HEK293 (cell line): Measurements from ENCODE around the gene RFTN1.

Source experiments
- CTCF ChIA-PET: fragments of 350-600 bp; formaldehyde crosslinking; extraction: SDS; loops from one replicate; lab custom pipeline; 2021; ENCODE audit warnings: antibody characterized with exemption; lab: Yijun Ruan, JAX
- POLR2A ChIA-PET: fragments of 300-600 bp; formaldehyde crosslinking; extraction: SDS; loops from one replicate; lab custom pipeline; 2020; ENCODE audit warnings: antibody characterized with exemption, inconsistent platforms; lab: Yijun Ruan, JAX
- H3K27ac ChIP-seq: fragments of 200-500 bp; sonication (Bioruptor generic); 2 replicates; pipeline ENCODE4 v1.5.1; 2014; ENCODE audit warnings: low read depth, low read length, control low read depth, inconsistent platforms; ENCODE audit errors: extremely low read depth
- H3K36me3 ChIP-seq, 2 experiments: fragments of 200-500 bp in 1 of 2; sonication (Bioruptor generic) in 1 of 2; 1 replicate in 1 of 2; 2 replicates in 1 of 2; pipeline ENCODE4 v1.5.1; 2014 to 2017; ENCODE audit warnings: inconsistent platforms in 2 of 2, low read length in 2 of 2; ENCODE audit not compliant: control insufficient read depth in 2 of 2, insufficient read depth in 1 of 2
- H3K4me1 ChIP-seq: fragments of 200-500 bp; sonication (Bioruptor generic); 2 replicates; pipeline ENCODE4 v1.5.1; 2014; ENCODE audit warnings: mild to moderate bottlenecking, low read length, inconsistent platforms; ENCODE audit not compliant: control insufficient read depth, insufficient read depth
- H3K4me3 ChIP-seq: 2 replicates; pipeline ENCODE4 v1.5.1; 2011; ENCODE audit warnings: low read depth, mild to moderate bottlenecking, control low read depth, low read length, moderate library complexity
- H3K9me3 ChIP-seq: fragments of 200-500 bp; sonication (Bioruptor generic); 2 replicates; pipeline ENCODE4 v1.5.1; 2014; ENCODE audit warnings: low read depth, low read length, inconsistent platforms; ENCODE audit not compliant: control insufficient read depth, insufficient read depth
- IKZF3 ChIP-seq: fragments of 450-650 bp; IDR thresholded peaks from 2 replicates; pipeline ENCODE4 v1.5.0; 2018; ENCODE audit warnings: missing biosample characterization, mild to moderate bottlenecking, missing genetic modification characterization, moderate library complexity
- KLF7 ChIP-seq: fragments of 450-650 bp; formaldehyde crosslinking; IDR thresholded peaks from 2 replicates; pipeline ENCODE4 v1.5.1; 2016; ENCODE audit warnings: missing biosample characterization, missing genetic modification characterization, borderline replicate concordance
- MZF1 ChIP-seq: fragments of 450-650 bp; formaldehyde crosslinking; IDR thresholded peaks from 2 replicates; pipeline ENCODE4 v1.5.1; 2017; ENCODE audit warnings: missing biosample characterization, missing genetic modification characterization, borderline replicate concordance
- ZBTB7A ChIP-seq: fragments of 450-650 bp; formaldehyde crosslinking; IDR thresholded peaks from 2 replicates; pipeline ENCODE4 v1.5.1; 2016; ENCODE audit warnings: low read depth, missing biosample characterization, missing genetic modification characterization
- ZNF202 ChIP-seq: fragments of 450-650 bp; formaldehyde crosslinking; IDR thresholded peaks from 2 replicates; pipeline ENCODE4 v1.5.1; 2016; ENCODE audit warnings: missing biosample characterization, missing genetic modification characterization, borderline replicate concordance
- ZNF214 ChIP-seq: fragments of 450-650 bp; formaldehyde crosslinking; IDR thresholded peaks from 2 replicates; pipeline ENCODE4 v1.5.1; 2017; ENCODE audit warnings: missing biosample characterization, mild to moderate bottlenecking, missing genetic modification characterization, borderline replicate concordance
- ZNF354C ChIP-seq: fragments of 450-650 bp; formaldehyde crosslinking; IDR thresholded peaks from 2 replicates; pipeline ENCODE4 v1.5.1; 2016; ENCODE audit warnings: missing biosample characterization, missing genetic modification characterization, low read depth, borderline replicate concordance
- ZNF600 ChIP-seq: fragments of 450-650 bp; formaldehyde crosslinking; IDR thresholded peaks from 2 replicates; pipeline ENCODE4 v1.5.1; 2016; ENCODE audit warnings: missing biosample characterization, missing genetic modification characterization
- ZNF777 ChIP-seq: fragments of 450-650 bp; formaldehyde crosslinking; IDR thresholded peaks from 2 replicates; pipeline ENCODE4 v1.5.1; 2017; ENCODE audit warnings: missing biosample characterization, missing genetic modification characterization, borderline replicate concordance
- TF ChIP-seq, protein P1 (sequence below): fragments of 450-650 bp; formaldehyde crosslinking; IDR thresholded peaks from 2 replicates; pipeline ENCODE4 v1.5.1; 2017; ENCODE audit warnings: missing biosample characterization, missing genetic modification characterization
- TF ChIP-seq, protein P2 (sequence below): fragments of 450-650 bp; formaldehyde crosslinking; conservative IDR thresholded peaks from 2 replicates; pipeline ENCODE4 v1.5.1; 2016; ENCODE audit warnings: low read depth, missing biosample characterization, missing genetic modification characterization
- TF ChIP-seq, protein P3 (sequence below): fragments of 450-650 bp; formaldehyde crosslinking; IDR thresholded peaks from 2 replicates; pipeline ENCODE4 v1.5.1; 2017; ENCODE audit warnings: missing biosample characterization, mild to moderate bottlenecking, missing genetic modification characterization, moderate library complexity
- TF ChIP-seq, protein P4 (sequence below): fragments of 450-650 bp; formaldehyde crosslinking; IDR thresholded peaks from 2 replicates; pipeline ENCODE4 v1.5.1; 2016; ENCODE audit warnings: missing biosample characterization, missing genetic modification characterization, low read depth
- TF ChIP-seq, protein P5 (sequence below): fragments of 450-650 bp; formaldehyde crosslinking; IDR thresholded peaks from 2 replicates; pipeline ENCODE4 v1.5.1; 2017; ENCODE audit warnings: missing biosample characterization, missing genetic modification characterization

RFTN1 gene

DNA sequence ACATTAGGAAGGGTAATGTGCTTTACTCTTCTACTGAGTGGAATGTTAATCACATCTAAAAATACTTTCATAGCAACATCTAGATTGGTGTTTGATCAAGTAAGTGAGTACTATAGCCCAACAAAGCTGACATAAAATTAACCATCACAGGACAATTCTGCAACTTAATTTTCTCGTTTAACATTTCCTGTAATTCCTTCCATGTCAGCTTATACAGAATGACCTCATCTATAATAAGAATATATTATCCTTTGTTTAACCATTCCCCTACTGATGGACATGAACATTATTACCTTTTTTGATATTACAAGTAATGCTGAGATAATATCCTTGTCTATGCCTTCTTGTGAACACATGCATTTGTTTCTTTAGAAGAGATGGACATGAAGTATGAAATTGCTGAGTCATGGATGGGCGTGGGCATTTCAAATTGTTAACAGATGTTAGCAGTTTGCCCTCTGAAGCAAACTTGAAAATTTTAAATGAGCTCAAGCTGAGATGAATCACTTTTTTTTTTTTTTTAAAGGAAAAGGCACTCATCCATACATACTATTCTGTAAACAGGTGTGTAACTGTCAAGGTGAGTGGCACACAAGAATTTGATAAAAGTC lies 163.4 kb downstream of the RFTN1 start:
- H3K4me1 ChIP-seq = no peaks in the 10 kb centered on the region
- H3K36me3 ChIP-seq = peaks cover 0 to 17% of the 10 kb centered on the region in 2 experiments; a peak in 1 of 3 replicates
- CTCF ChIA-PET = interaction anchor here (0.7 to 0.8 kb wide), 2 partner anchors 437 to 517 kb away, joined by 3 to 4 read pairs; no protein-coding TSS in a partner anchor
- no peak overlapping the region for H3K27ac ChIP-seq
- no peak overlapping the region for H3K4me3 ChIP-seq
- POLR2A ChIA-PET = no interaction called here
- TF ChIP-seq ZNF214 (tag by site-specific recombination) (no peak), ZNF354C (tag by site-specific recombination) (no peak), ZNF777 (no peak), MZF1 (tag by site-specific recombination) (peak; percentile 89; the same call in 1 of the 2 replicates), IKZF3 (no peak), ZNF202 (no peak), KLF7 (tag by site-specific recombination) (no peak), ZBTB7A (tag by site-specific recombination) (no peak), ZNF600 (tag by site-specific recombination) (no peak)
- TF ChIP-seq, protein P1, sequence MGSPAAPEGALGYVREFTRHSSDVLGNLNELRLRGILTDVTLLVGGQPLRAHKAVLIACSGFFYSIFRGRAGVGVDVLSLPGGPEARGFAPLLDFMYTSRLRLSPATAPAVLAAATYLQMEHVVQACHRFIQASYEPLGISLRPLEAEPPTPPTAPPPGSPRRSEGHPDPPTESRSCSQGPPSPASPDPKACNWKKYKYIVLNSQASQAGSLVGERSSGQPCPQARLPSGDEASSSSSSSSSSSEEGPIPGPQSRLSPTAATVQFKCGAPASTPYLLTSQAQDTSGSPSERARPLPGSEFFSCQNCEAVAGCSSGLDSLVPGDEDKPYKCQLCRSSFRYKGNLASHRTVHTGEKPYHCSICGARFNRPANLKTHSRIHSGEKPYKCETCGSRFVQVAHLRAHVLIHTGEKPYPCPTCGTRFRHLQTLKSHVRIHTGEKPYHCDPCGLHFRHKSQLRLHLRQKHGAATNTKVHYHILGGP (tag by site-specific recombination) = no peak
- TF ChIP-seq, protein P2, sequence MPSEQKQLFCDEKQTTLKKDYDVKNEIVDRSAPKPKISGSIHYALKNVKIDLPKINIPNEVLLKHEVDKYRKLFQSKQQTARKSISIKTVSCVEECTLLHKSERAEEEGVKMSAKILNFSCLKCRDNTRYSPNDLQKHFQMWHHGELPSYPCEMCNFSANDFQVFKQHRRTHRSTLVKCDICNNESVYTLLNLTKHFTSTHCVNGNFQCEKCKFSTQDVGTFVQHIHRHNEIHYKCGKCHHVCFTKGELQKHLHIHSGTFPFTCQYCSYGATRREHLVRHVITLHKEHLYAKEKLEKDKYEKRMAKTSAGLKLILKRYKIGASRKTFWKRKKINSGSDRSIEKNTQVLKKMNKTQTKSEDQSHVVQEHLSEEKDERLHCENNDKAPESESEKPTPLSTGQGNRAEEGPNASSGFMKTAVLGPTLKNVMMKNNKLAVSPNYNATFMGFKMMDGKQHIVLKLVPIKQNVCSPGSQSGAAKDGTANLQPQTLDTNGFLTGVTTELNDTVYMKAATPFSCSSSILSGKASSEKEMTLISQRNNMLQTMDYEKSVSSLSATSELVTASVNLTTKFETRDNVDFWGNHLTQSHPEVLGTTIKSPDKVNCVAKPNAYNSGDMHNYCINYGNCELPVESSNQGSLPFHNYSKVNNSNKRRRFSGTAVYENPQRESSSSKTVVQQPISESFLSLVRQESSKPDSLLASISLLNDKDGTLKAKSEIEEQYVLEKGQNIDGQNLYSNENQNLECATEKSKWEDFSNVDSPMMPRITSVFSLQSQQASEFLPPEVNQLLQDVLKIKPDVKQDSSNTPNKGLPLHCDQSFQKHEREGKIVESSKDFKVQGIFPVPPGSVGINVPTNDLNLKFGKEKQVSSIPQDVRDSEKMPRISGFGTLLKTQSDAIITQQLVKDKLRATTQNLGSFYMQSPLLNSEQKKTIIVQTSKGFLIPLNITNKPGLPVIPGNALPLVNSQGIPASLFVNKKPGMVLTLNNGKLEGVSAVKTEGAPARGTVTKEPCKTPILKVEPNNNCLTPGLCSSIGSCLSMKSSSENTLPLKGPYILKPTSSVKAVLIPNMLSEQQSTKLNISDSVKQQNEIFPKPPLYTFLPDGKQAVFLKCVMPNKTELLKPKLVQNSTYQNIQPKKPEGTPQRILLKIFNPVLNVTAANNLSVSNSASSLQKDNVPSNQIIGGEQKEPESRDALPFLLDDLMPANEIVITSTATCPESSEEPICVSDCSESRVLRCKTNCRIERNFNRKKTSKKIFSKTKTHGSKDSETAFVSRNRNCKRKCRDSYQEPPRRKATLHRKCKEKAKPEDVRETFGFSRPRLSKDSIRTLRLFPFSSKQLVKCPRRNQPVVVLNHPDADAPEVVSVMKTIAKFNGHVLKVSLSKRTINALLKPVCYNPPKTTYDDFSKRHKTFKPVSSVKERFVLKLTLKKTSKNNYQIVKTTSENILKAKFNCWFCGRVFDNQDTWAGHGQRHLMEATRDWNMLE (tag by site-specific recombination) = no peak
- TF ChIP-seq, protein P3, sequence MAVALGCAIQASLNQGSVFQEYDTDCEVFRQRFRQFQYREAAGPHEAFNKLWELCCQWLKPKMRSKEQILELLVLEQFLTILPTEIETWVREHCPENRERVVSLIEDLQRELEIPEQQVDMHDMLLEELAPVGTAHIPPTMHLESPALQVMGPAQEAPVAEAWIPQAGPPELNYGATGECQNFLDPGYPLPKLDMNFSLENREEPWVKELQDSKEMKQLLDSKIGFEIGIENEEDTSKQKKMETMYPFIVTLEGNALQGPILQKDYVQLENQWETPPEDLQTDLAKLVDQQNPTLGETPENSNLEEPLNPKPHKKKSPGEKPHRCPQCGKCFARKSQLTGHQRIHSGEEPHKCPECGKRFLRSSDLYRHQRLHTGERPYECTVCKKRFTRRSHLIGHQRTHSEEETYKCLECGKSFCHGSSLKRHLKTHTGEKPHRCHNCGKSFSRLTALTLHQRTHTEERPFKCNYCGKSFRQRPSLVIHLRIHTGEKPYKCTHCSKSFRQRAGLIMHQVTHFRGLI (tag by site-specific recombination) = no peak
- TF ChIP-seq, protein P4, sequence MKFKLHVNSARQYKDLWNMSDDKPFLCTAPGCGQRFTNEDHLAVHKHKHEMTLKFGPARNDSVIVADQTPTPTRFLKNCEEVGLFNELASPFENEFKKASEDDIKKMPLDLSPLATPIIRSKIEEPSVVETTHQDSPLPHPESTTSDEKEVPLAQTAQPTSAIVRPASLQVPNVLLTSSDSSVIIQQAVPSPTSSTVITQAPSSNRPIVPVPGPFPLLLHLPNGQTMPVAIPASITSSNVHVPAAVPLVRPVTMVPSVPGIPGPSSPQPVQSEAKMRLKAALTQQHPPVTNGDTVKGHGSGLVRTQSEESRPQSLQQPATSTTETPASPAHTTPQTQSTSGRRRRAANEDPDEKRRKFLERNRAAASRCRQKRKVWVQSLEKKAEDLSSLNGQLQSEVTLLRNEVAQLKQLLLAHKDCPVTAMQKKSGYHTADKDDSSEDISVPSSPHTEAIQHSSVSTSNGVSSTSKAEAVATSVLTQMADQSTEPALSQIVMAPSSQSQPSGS (tag by site-specific recombination) = peak; percentile 63; the same call in 1 of the 2 replicates
- TF ChIP-seq, protein P5, sequence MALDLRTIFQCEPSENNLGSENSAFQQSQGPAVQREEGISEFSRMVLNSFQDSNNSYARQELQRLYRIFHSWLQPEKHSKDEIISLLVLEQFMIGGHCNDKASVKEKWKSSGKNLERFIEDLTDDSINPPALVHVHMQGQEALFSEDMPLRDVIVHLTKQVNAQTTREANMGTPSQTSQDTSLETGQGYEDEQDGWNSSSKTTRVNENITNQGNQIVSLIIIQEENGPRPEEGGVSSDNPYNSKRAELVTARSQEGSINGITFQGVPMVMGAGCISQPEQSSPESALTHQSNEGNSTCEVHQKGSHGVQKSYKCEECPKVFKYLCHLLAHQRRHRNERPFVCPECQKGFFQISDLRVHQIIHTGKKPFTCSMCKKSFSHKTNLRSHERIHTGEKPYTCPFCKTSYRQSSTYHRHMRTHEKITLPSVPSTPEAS = no peak
- TF ChIP-seq, all 188 proteins: peak for 2
- H3K9me3 ChIP-seq = no peaks in the 10 kb centered on the region
